Mucosa of rectum (tissue), 2 donors: ENCODE results near the gene FAS.

Source experiments
- H3K27ac ChIP-seq, 2 donors: one replicate each; pipeline ENCODE4 v1.7.0; 2013; ENCODE audit warnings: inconsistent platforms in 2 of 2, low read depth in 2 of 2, low read length in 2 of 2
- H3K27me3 ChIP-seq, 2 donors: one replicate each; pipeline ENCODE4 v1.7.0; 2013; ENCODE audit warnings: low read length in 2 of 2; ENCODE audit not compliant: control insufficient read depth in 2 of 2, insufficient read depth in 2 of 2
- H3K36me3 ChIP-seq, 2 donors: one replicate each; pipeline ENCODE4 v1.7.0; 2013; ENCODE audit warnings: low read length in 2 of 2; ENCODE audit not compliant: control insufficient read depth in 2 of 2, insufficient read depth in 2 of 2
- H3K4me1 ChIP-seq, 2 donors: one replicate each; pipeline ENCODE4 v1.7.0; 2013; ENCODE audit warnings: low read length in 2 of 2, mild to moderate bottlenecking in 1 of 2; ENCODE audit not compliant: control insufficient read depth in 2 of 2, insufficient read depth in 2 of 2
- H3K4me3 ChIP-seq, 2 donors: one replicate each; pipeline ENCODE4 v1.7.0; 2013; ENCODE audit warnings: low read length in 2 of 2
- H3K9ac ChIP-seq, 2 donors: one replicate each; pipeline ENCODE4 v1.7.0; 2013; ENCODE audit warnings: low read length in 2 of 2, low read depth in 1 of 2, mild to moderate bottlenecking in 1 of 2
- H3K9me3 ChIP-seq, 2 donors: one replicate each; pipeline ENCODE4 v1.7.0; 2013; ENCODE audit warnings: low read length in 2 of 2; ENCODE audit not compliant: control insufficient read depth in 2 of 2
- donor health status: healthy.
- donor health status: Normal muscosa, but diverticular disease.

FAS gene

DNA sequence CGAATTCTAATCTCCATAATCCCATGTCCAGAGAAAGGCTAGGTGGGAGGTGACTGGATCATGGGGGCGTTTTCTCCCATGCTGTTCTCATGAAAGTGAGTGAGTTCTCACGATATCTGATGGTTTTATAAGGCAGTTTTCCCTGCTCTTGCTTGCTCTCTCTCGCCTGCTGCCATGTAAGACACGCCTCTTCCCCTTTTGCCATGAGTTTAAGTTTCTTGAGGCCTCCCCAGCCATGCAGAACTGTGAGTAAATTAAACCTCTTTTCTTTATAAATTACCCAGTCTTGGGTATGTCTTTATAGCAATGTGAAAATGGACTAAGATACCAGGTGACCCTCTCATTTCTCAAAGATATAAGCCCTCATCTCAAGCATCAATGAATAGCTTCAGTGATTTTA is 36.9 kb upstream of the FAS start:
- Histone ChIP-seq H3K4me1 (peaks cover 0 to 5% of the 10 kb centered on the region in 2 donors), H3K36me3 (no peaks in the 10 kb centered on the region), H3K27me3 (no peaks in the 10 kb centered on the region), H3K9me3 (no peaks in the 10 kb centered on the region), H3K4me3 (no peak overlapping the region), H3K27ac (peak overlapping the region; percentile 76 to 81), H3K9ac (no peak overlapping the region)

DNA sequence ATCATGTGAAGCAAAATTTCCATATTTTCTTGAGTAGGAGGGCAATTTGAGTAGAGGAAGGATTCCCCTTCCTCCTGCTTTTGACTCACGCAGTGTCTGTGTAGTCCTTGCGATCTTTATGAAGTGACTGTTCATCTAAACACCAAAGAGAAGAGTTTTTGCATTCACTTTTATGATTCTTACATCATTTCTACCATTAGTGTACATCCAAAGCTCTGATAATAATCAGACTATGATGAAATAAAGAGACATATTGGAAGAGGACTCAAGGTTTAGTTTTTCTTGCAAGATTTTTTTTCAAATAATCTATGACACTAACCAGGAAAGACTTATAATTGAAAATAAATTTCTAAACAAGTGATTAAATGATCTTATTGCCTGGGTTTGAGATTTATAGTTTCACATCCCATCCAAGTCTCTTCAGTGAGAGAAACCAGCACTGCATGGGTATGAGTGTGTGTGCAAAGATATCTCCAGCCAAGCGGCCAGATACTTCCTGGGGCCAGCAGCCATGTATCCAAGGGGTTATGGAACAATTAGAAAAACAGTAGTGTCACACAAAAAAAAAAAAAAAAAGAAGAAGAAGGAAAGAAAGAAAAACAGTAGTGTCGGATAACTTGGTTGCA is 36.0 kb upstream of the FAS start:
- no peak overlapping the region for H3K4me3 ChIP-seq
- H3K4me1 ChIP-seq: peaks cover 0 to 5% of the 10 kb centered on the region in 2 donors
- H3K27ac ChIP-seq: no peak overlapping the region
- H3K36me3 ChIP-seq: no peaks in the 10 kb centered on the region
- H3K9ac ChIP-seq: no peak overlapping the region
- H3K9me3 ChIP-seq: no peaks in the 10 kb centered on the region
- H3K27me3 ChIP-seq: no peaks in the 10 kb centered on the region

DNA sequence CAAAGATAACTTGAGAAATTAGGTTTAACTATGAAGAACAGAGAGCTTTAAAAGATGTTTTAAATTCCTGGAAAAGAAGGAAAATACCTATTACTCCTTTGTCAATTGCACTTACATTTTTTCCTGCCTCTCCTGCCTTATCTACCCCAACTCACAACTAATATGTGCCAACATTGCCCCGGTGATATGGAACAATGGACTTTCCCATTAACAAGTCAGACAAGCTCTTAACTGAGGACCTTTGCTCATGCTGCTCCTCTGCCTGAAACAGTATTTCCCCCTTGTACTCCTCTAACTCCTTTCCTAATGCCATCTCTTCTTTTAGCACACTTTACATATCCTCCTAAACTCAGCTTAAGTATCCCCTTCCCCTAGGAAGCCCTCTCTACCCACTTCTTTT is 33.2 kb upstream of the FAS start:
- H3K9ac ChIP-seq: no peak overlapping the region

DNA sequence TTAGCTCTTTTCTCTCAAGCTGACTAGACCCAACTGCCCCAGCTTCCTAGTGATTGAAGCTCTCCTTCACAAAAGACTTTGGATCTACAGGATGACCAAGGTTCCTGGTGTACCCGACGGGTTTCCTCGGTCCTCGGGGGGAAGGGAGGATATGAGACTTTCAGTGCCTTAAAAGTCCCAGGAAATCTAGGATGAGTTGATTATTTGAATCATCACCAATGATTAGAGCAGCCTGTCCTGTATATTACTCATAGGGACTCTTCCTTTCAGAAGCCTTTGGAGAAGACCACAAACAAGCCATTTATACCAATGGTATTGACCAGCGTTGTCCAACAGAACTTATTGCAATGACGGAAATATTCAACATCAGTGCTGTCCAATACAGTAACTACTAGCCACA is 31.9 kb upstream of the FAS start:
- no peak overlapping the region for H3K27ac ChIP-seq
- H3K9me3 ChIP-seq: no peaks in the 10 kb centered on the region
- H3K27me3 ChIP-seq: no peaks in the 10 kb centered on the region
- no peak overlapping the region for H3K9ac ChIP-seq
- no peaks in the 10 kb centered on the region for H3K4me1 ChIP-seq
- H3K36me3 ChIP-seq: no peaks in the 10 kb centered on the region
- H3K4me3 ChIP-seq: no peak overlapping the region

More for the DNA sequence above, 33.2 kb upstream of the FAS start:
- Histone ChIP-seq H3K4me1 (no peaks in the 10 kb centered on the region), H3K27me3 (no peaks in the 10 kb centered on the region), H3K36me3 (no peaks in the 10 kb centered on the region), H3K9me3 (no peaks in the 10 kb centered on the region), H3K4me3 (no peak overlapping the region), H3K27ac (no peak overlapping the region)

DNA sequence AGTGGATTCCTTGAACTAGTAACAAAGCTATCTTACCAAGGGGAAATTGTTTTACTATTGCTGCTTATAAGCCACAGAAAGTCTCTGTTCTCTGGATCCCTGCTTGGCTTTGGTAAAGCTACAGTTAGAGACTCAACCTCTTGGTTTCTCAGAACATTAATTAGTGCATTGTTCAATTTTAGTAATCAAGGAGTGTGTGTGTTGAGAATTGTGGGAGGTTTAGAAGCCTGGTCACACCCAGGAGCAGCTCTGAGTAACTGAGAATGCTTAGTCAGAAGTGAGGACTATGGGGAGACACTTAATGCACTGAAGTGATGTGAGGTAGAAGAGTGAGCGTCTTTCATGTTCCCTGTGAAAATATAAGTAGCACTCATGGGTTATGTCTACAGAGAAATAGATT is 29.8 kb upstream of the FAS start:
- no peaks in the 10 kb centered on the region for H3K36me3 ChIP-seq
- no peak overlapping the region for H3K4me3 ChIP-seq
- no peak overlapping the region for H3K27ac ChIP-seq

DNA sequence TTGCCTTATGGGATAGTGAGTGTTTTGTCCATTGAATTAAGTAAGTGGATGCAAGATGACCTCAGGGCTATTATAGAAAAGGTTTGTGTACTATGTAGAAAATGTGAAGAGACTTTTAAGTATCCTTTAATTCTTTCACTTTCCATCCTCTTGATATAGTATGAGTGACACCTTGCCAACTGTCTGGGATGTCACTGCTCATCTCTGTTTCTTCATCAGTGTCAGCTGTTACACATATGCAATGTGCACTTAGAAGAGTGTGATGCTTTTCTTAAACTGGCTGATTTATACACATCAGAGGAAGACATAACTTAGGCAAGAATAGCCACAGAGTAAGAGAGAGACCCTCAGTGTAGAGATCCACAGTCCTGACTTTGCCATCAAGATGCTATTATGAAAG is 29.3 kb upstream of the FAS start:
- H3K36me3 ChIP-seq: no peaks in the 10 kb centered on the region
- H3K9ac ChIP-seq: no peak overlapping the region
- H3K27ac ChIP-seq: no peak overlapping the region
- no peaks in the 10 kb centered on the region for H3K9me3 ChIP-seq
- no peaks in the 10 kb centered on the region for H3K4me1 ChIP-seq
- H3K4me3 ChIP-seq: no peak overlapping the region
- H3K27me3 ChIP-seq: no peaks in the 10 kb centered on the region

More for the DNA sequence above, 29.8 kb upstream of the FAS start:
- Histone ChIP-seq H3K9me3 (no peaks in the 10 kb centered on the region), H3K9ac (no peak overlapping the region), H3K4me1 (no peaks in the 10 kb centered on the region), H3K27me3 (no peaks in the 10 kb centered on the region)

DNA sequence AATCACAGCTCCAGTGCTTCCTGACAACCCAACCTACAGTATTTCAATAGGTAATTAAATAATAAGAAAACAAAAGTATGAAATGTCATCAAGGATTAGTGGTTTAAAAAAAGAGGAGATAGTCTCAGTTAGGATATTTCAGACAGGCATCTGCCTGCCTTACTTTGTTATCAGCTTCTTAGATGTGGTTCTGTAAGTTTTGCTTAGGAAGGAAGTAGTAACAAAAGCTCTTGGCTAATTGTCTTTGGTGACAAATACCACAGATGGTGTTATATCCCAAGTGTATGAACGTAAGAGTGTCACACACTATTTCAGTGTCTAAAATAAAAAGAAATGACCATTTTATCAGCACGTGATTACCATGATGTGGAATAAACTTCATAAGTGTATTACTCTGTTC is 28.3 kb upstream of the FAS start:
- H3K36me3 ChIP-seq: no peaks in the 10 kb centered on the region
- no peaks in the 10 kb centered on the region for H3K27me3 ChIP-seq
- H3K4me1 ChIP-seq: no peaks in the 10 kb centered on the region
- H3K9ac ChIP-seq: no peak overlapping the region
- no peak overlapping the region for H3K27ac ChIP-seq
- no peak overlapping the region for H3K4me3 ChIP-seq
- no peaks in the 10 kb centered on the region for H3K9me3 ChIP-seq

DNA sequence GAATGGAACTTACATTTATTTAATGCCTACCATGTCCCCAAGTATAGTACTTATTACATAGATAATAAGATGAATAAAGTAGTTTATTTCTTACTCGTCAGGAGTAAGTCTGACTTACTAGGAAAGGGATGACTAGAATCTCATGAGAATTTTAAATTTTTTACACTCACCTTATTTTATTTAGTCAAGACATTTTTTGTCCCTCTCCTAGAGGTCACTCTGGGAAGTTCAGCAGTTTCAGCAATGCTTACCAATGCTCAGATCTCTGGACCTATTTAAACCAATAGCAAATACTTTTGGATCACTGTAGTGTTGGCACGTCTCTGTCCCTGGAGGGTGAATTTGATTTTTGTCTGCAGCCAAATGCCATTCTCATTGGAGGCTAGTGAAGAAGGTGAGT is 27.3 kb upstream of the FAS start:
- Histone ChIP-seq H3K27me3 (no peaks in the 10 kb centered on the region), H3K9me3 (no peaks in the 10 kb centered on the region), H3K4me3 (no peak overlapping the region), H3K36me3 (no peaks in the 10 kb centered on the region), H3K4me1 (no peaks in the 10 kb centered on the region), H3K27ac (no peak overlapping the region), H3K9ac (no peak overlapping the region)

DNA sequence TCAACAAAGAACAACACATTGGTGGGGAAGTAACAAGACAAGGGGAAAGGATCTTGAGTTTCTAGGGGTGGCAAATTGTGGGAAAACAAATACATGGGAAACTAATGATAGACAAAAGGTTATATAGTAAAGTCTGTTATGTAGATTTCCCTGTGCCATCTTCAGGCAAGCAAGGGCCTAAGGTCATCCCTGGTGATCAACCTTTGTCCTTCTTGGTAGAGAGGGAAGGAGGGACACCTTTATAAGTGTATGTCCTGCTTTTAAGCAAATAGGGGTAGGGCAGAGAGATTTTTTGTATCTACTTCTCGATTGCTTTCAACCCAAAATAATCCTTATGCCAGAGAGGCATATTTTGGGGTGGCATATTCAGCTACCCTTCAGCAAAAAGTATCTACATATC is 26.2 kb upstream of the FAS start:
- H3K36me3 ChIP-seq: no peaks in the 10 kb centered on the region
- H3K27me3 ChIP-seq: no peaks in the 10 kb centered on the region
- no peak overlapping the region for H3K27ac ChIP-seq
- H3K4me3 ChIP-seq: no peak overlapping the region
- H3K4me1 ChIP-seq: no peaks in the 10 kb centered on the region
- no peaks in the 10 kb centered on the region for H3K9me3 ChIP-seq
- H3K9ac ChIP-seq: no peak overlapping the region

DNA sequence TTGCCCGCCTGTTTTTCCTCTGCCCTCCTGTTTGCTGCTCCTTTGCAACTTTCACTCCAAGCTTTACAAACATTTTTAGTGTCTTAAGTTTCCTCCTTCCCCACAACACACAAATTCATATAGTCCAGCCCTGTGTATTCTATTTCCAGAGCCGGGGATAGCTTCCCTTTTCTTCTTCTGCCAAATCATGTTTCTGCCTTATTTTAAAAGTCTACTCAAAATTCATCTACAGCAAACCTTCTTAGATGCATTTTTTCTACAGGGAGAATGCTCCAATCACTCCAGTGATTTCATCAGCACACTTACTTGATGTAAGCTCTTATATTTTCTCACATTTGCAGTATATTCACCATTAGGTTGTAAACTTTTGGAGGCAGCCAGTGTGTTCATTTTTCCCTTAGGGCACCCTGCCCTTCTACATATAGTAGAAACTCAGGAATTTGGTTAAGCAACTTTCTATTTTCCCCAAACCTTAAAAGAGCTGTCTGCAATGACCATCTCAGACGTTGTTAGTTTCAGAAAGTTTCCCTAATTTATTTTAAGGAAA is 25.7 kb upstream of the FAS start:
- H3K27me3 ChIP-seq: no peaks in the 10 kb centered on the region
- H3K4me3 ChIP-seq: no peak overlapping the region
- no peaks in the 10 kb centered on the region for H3K4me1 ChIP-seq
- no peak overlapping the region for H3K27ac ChIP-seq
- no peaks in the 10 kb centered on the region for H3K36me3 ChIP-seq
- no peaks in the 10 kb centered on the region for H3K9me3 ChIP-seq
- no peak overlapping the region for H3K9ac ChIP-seq
